Astrocyte of the cerebellum (primary cell): ENCODE measurements around the gene RPS8.

ENCODE experiments used
- DNase-seq: peaks from one replicate; pipeline ENCODE4 v3.0.0-alpha.2; 2011; ENCODE audit warnings: low read depth
- H3K4me3 ChIP-seq: 2 replicates; pipeline ENCODE4 v1.5.1; 2011; ENCODE audit warnings: mild to moderate bottlenecking, low read depth, low read length, moderate library complexity
- CTCF ChIP-seq: IDR thresholded peaks from 2 replicates; pipeline ENCODE4 v1.5.1; 2012; ENCODE audit warnings: low read length, low read depth, moderate library complexity, mild to moderate bottlenecking; ENCODE audit errors: missing control alignments
- in situ Hi-C: cut with HindIII; loops from 2 replicates; pipeline ENCODE4 v1.10.0; 2017; ENCODE audit warnings: low sequenced_read_pairs

The RPS8 gene

DNA sequence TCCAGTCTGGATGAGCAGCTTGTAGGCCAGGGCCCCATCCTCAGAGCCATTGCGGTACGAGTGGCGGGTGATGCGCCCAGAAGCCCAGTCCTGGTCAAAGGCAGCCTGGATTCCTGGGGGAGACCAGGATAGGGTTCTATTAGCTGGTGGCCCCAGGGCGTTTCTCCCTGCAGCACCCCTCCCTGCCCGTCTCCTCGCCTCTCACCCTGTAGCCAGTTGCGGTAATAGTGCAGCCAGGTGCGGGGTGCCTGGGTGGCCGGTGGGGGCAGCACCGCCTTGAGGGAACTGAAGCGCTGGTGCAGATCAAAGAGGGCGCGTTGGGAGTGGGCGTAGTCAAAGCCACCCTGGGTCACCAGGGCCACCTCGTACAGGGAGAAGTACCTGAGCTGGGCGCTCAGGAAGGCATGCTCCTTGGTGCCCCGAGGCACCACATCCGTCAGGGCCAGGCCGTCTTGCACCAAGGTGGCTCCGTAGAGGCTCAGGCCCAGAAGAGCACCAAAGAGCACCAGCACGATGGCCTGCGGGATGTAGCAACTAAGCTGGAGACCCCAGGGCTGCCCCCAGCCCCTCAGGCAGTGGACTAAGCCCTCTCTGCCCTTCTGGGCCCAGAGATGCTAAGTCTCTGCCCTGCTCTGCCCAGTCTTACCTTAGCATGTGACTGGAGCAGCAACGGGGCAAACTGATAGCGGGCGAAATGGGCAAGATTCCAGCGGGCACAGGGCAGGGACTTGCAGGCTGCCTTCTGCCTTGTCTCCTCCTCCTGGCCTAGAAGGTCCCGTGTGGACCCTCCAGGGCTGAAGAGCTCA lies 52.1 kb downstream of the RPS8 start:
- H3K4me3 ChIP-seq: no peak overlapping the region
- TF ChIP-seq CTCF: no peak
- no peak for DNase-seq
- in situ Hi-C loops: no loop called here

DNA sequence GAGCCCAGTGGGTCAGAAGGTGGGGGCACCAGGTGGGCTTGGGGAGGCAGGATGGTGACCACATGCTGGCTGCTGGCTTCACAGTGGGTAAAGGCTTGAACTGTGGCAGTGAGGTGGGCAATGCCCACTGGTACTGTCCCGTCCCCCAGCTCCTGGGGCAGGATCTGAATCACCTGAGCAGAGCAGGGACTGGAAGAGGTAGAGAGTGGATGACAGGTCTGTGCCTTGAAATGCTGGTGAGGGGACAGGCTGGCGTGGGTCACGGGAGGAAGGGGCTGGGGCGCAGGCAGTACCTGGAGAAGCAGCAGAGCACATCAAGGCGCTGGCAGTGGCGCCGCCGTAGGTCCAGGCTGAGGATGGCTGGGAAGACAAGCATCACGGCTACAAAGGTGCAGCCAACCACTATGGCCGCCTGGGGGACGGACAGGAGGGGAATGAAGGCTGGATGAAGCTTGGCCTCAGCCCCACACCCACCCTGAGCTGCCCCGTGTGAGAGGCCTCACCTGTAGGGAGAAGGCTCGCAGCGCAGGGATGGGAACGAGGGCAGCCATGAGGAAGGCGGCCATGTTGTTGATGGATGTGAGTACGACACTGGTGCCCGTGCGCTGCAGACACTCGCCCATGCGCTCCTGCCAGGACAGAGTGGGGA lies 52.8 kb downstream of the RPS8 start:
- H3K4me3 ChIP-seq: no peak overlapping the region
- in situ Hi-C loops: no loop called here
- no peak for TF ChIP-seq CTCF
- no peak for DNase-seq
